ENCODE measurements around the gene YWHAQ.
"Not testable (repeated sequence)": the region's sequence is repeated elsewhere in the genome, so short reads cannot be mapped to it uniquely, and the experiment has no call there.

YWHAQ gene

DNA sequence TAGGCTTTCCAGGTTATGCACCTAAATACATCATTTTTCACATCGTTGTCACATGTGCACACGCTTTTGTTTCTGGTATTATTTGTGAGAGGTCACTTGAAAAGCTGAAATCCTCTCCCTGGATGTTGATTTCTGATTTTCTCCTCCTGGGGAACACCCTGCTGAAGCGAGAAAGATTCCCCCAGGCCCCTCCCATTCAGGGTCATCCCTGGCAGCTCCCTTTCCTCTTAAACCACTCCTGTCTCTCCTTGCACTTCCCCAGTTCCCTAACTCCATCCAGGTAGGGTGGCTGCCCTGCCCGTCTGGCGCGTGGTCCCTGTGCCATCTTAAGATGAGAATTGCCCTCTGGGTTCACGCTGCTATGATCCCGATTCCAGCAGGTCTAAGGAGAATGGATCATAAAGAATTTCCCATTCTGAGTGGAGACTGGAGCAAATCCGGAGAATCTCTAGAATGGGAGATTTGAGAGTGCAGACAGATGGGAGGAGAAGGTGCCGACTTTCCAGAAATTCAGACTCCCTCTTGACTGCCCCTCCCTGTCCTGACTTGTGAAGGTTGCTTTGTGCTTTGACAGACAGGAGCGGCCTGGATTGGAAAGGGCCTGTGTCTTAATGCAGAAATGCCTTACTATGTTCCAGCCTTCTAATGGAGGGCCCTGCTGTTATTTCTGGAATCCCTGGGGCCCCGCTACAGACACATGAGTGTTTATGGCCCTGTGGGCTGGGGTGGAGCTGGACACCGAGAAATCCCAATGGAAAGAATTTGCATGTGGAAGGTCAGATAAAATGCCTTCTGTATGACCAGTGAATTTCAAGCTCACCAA, 1.3 kb upstream of the YWHAQ start:
- no peak for DNase-seq (ENCODE audit: low spot score)

DNA sequence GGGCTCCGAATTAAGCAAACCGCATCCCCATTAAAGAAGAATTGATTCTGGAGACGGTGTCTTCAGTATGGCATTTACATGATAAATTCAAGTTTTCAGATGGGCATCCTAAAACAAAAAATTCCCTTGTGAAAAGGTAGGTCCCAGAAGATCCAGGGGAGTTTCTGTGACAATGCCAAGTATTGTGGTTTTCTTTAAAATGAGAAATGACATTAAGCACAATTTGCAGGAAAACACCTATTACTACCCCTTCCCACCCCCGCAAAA, 689 bp upstream of the YWHAQ start:
- no peak for DNase-seq (ENCODE audit: low spot score)

GRCh38 chr2:9630117-9630735, 571 bp downstream of the YWHAQ start:
- DNase-seq (ENCODE audit: low spot score) = peak; percentile 75

GRCh38 chr2:9629222-9630116, 1.3 kb downstream of the YWHAQ start:
- peak; percentile 37 for DNase-seq (ENCODE audit: low spot score)

GRCh38 chr2:9627310-9627709, 3.5 kb downstream of the YWHAQ start:
- peak; percentile 59 for DNase-seq (ENCODE audit: low spot score)

GRCh38 chr2:9623151-9623550, 7.6 kb downstream of the YWHAQ start:
- DNase-seq (ENCODE audit: low spot score) = no peak

DNA sequence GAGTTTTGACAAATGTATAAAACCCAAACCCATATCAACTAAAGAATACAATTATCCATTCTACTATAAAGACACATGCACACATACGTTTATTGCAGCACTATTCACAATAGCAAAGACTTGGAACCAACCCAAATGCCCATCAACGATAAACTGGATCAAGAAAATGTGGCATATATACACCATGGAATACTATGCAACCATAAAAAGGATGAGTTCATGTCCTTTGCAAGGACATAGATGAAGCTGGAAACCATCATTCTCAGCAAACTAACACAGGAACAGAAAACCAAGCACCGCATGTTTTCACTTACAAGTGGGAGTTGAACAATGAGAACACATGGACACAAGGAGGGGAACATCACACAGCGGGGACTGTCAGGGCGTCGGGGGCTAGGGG, 9.1 kb downstream of the YWHAQ start:
- not testable (repeated sequence) for DNase-seq (ENCODE audit: low spot score)

- DNase-seq (ENCODE audit: low spot score) = peak; percentile 52
Measured at GRCh38 chr2:9618410-9618809, 12.4 kb downstream of the YWHAQ start.

- DNase-seq (ENCODE audit: low spot score) = no peak
Measured at GRCh38 chr2:9617749-9618148, 13.0 kb downstream of the YWHAQ start.

GRCh38 chr2:9617296-9617695, 13.5 kb downstream of the YWHAQ start:
- DNase-seq (ENCODE audit: low spot score) = no peak

GRCh38 chr2:9614562-9614961, 16.2 kb downstream of the YWHAQ start:
- no peak for DNase-seq (ENCODE audit: low spot score)

DNA sequence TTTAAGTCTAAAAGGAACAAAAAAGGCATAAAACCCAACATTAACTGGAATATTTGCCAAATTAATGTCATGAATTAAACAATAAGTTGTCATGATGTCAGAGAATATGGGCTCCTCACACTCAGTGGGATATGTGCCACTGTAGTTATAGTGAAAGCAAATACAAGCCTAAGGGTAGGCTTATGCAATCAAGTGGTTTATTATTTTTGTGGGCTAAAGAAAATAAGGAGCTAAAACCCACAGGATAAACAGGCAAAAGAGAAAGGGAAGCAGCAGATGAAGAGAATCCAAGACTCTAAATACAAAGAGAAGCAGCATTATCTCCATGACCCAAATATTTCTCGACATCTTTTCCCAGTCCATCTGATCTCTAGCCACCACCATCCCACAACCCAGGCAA, 17.5 kb downstream of the YWHAQ start:
- no peak for DNase-seq (ENCODE audit: low spot score)

GRCh38 chr2:9611549-9611912, 19.3 kb downstream of the YWHAQ start:
- not testable (repeated sequence) for DNase-seq (ENCODE audit: low spot score)

DNA sequence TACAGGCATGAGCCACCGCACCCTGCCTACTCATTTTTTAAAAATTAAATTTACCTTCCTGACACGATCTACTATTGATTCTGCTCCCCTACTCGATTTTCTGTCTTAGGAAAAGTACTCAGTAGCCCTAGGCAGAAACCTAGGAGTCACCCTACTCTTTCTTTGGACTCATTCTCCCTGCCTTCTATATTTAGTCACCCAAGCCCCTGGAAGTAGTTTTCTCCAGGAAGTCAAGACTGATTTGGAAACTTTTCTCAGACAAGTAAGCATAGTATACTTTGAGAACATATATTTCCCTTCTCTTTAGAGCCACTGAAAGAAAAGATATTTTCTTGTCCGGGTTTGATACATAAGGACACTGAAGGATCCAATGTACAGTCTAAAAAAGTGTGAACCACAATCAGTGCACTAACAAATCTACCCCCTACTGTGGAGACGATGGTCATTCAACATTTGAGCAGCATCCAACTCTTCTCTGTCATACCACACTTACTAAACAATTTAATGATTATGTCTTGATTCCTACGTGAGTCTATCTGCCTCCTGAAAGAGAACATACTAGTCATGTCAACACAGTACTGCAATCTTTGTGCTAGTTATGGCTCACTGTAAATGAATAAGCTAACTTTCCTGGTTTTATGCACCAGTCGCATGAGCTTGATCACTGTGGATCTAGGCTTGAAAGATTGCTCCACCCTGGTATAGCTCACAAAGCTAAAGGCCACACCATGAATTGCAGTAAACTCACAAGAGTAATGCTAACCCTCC, 19.8 kb downstream of the YWHAQ start:
- no peak for DNase-seq (ENCODE audit: low spot score)

GRCh38 chr2:9608491-9608890, 22.3 kb downstream of the YWHAQ start:
- not testable (repeated sequence) for DNase-seq (ENCODE audit: low spot score)

- no peak for DNase-seq (ENCODE audit: low spot score)
Measured at GRCh38 chr2:9602412-9602811, 28.4 kb downstream of the YWHAQ start.

DNA sequence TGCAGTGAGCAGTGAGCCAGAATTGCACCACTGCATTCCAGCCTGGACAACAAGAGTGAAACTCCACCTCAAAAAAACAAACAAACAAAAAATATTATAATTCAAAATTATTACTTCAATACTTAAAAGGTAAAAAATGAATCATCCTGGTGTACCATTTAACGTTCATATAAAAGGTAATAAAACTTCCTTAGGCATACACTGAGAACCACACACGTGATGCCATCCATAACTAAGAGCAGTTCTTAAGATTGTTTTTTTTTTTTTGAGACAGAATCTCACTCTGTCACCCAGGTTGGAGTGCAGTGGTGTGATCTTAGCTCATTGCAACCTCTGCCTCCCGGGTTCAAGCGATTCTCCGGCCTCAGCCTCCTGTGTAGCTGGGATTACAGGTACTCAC, 29.4 kb downstream of the YWHAQ start:
- no peak for DNase-seq (ENCODE audit: low spot score)

DNA sequence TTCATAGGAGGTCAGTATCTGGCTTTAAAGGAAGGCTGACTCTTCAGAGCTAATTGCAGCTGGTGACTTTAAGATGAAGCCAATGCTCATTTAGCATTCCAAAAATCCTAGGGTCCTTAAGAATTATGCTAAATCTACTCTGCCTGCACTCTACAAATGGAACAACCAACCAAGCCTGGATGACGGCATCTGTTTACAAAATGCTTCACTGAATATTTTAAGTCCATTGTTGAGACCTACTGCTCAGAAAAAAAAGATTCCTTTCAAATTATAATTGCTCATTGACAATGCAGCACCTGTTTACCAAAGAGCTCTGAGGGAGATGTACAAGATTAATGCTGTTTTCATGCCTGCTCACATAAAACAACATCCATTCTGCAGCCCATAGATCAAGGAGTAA, 31.4 kb downstream of the YWHAQ start:
- no peak for DNase-seq (ENCODE audit: low spot score)

DNA sequence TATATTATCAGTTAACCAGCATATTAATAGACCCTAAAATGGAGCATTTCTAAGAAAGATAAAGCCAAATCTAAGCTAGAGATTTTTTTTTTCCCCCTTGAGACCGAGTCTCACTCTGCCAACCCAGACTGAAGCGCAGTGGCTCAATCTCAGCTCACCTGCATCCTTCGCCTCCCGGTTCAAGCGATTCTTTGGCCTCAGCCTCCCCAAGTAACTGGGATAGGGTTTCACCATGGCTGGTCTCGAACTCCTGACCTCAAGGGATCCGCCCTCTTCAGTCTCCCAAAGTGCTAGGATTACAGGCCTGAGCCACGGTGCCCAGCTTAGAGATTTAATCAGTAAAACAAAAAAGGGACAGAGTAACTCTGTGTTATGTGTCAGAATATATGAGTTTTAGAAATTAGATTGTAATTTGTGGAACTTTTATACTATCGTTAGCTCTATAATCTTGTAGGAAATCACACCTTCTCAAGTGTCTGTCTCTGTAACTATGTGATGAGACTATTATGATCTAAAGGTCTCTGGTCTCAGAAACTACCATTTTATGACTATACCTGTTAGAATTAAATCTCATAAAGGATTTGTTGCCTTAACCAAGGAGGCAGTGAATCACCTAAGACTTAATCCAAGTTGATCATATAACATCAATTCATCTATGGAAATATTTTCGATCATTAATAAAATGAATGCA, 34.0 kb downstream of the YWHAQ start:
- no peak for DNase-seq (ENCODE audit: low spot score)

GRCh38 chr2:9595746-9596145, 35.1 kb downstream of the YWHAQ start:
- no peak for DNase-seq (ENCODE audit: low spot score)

DNA sequence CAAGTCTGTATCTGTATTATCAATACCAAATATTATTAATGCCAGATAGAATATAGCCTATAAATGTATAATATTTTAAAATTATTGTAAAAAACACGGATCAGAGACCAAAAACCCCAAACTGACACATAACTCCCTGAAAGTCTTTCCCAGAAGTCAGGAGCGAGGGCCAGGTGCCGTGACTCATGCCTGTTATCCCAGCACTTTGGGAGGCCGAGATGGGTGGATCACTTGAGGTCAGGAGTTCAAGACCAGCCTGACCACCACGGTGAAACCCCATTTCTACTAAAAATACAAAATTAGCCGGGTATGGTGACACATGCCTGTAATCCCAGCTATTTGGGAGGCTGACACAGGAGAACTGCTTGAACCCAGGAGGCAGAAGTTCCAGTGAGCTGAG, 35.5 kb downstream of the YWHAQ start:
- DNase-seq (ENCODE audit: low spot score) = not testable (repeated sequence)

Measured in CD4-positive, alpha-beta T cell treated with Interleukin-2 at 100 ng/mL for 4 hours (primary cell).